GM13976 (cell line): ENCODE data around the gene TBX4.

ENCODE experiments used
- DNase-seq: peaks from one replicate; pipeline ENCODE4 v3.0.0; 2012; ENCODE audit warnings: low spot score
- CTCF ChIP-seq: IDR thresholded peaks from 2 replicates; pipeline ENCODE4 v1.5.1; 2012; ENCODE audit warnings: borderline replicate concordance, mild to moderate bottlenecking; ENCODE audit not compliant: insufficient read depth; ENCODE audit errors: extremely low read depth, missing control alignments, control extremely low read depth
- in situ Hi-C: fragments of 300-500 bp; cut with MboI; formaldehyde crosslinking; loops from one replicate; pipeline ENCODE4 v1.12.0; 2022; ENCODE audit warnings: low sequenced_read_pairs, mixed read lengths, inconsistent platforms; ENCODE audit not compliant: unreplicated experiment

TBX4 gene

GRCh38 chr17:61496174-61496956 lies 44.1 kb downstream of the TBX4 start:
- in situ Hi-C loops, result no loop called here
- no peak for TF ChIP-seq CTCF
- DNase-seq, result no peak

- no peak for DNase-seq
- TF ChIP-seq CTCF, result no peak
- in situ Hi-C loops, result no loop called here
These were observed 44.9 kb downstream of the TBX4 start for GRCh38 chr17:61496957-61497653.

GRCh38 chr17:61498042-61498994 lies 46.1 kb downstream of the TBX4 start:
- in situ Hi-C loops, result no loop called here
- TF ChIP-seq CTCF, result no peak
- DNase-seq, result no peak

GRCh38 chr17:61499632-61500031 lies 47.4 kb downstream of the TBX4 start:
- no peak for TF ChIP-seq CTCF
- in situ Hi-C loops, result no loop called here
- no peak for DNase-seq

GRCh38 chr17:61500287-61500686 lies 48.1 kb downstream of the TBX4 start:
- in situ Hi-C loops, result no loop called here
- no peak for DNase-seq
- TF ChIP-seq CTCF, result no peak

GRCh38 chr17:61502292-61502691 lies 50.1 kb downstream of the TBX4 start:
- in situ Hi-C loops, result no loop called here
- no peak for TF ChIP-seq CTCF
- no peak for DNase-seq
